CD4-positive, alpha-beta T cell treated with Interleukin-1 beta for 1 hour (primary cell): ENCODE results near the gene PLA2G6.
"Not testable (repeated sequence)": the region's sequence is repeated elsewhere in the genome, so short reads cannot be mapped to it uniquely, and the experiment has no call there.

ENCODE experiments used
- DNase-seq, 2 donors: peaks; one replicate each; pipeline ENCODE4 v3.0.0-alpha.2; 2020 to 2022

Gene PLA2G6

DNA sequence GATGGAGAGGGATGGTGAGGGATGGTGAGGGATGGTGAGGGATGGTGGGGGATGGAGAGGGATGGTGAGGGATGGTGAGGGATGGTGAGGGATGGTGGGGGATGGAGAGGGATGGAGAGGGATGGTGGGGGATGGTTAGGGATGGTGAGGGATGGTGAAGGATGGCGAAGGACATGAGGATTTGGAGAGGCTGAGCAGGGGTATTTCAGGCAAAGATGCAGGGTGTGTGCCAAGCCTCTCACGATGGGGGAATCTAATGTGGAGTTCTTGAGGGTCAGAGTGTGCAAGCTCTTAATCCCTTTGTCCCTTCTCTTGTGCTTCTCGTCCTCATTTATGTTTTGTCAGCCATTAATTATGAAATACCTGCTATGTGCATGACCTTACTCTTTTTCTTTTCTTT, 7.5 kb upstream of the PLA2G6 start:
- no peak for DNase-seq

DNA sequence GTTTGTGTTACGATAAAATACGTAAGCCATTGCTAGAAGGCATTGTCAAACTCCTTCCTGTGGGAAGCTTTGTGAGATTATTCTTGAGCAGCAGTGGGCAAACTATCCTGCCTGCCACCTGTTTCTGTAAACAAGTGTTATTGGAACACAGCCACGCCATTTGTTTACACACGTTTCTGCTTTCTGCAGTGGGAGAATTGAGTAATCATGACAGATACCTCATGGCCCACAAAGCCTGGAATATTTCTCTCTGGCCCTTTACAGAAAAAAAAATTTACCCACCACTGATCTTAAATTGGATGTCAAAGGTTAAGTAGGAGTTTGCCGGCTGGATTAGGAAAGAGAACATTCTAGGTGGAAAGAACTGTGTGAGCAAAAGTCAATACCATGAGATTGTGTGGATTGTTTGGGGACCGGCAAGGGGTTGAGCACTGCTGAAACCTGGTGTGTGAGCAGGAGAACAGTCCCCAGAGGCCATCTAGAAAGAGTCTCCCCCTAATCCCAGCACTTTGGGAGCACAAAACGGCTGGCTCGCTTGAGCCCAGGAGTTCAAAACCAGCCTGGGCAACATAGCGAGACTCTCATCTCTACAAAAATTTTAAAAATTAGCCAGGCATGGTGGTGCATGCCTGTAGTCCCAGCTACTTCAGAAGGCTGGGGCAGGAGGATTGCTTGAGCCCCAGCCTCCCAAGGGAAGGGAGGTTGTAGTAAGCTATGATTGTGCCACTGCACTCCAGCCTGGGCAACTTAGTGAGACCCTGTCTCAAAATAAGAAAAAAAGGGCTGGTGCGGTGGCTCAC, 6.0 kb upstream of the PLA2G6 start:
- DNase-seq: no peak

DNA sequence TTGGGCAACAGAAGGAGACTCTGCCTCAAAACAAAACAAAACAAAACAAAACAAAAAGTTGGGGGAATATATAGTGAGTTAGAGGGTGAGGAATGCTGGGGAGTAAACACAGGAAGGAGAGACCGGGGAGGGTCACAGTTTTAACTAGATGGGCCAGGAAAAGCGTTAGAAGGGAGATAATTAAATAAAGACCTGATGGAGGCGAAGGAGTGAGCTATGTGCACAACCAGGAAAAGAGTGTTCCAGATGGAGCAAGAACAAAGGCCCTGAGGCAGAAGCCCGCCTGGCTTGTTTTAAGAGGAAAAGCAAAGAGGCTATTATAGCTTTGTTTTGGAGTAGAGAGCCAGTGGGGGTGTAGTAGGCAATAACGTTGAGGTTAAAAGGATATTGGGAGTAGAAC, 4.8 kb upstream of the PLA2G6 start:
- DNase-seq: no peak

DNA sequence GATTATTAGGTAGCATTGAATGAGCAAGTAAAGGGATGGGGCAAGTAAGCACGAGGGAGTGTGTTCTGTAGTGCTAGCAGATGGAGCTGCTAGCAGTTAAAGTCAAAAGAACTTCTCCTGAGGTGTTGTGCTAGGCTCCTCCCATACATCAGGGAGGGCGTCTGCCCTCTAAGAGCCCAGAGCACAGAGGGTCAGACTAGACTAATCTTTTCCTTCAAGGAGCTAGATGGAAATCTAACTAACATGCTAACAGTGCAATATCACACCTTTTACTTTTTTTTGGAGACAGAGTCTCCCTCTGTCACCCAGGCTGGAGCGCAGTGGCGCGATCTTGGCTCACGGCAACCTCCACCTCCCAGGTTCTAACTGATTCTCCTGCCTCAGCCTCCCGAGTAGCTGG, 3.2 kb upstream of the PLA2G6 start:
- no peak for DNase-seq

DNA sequence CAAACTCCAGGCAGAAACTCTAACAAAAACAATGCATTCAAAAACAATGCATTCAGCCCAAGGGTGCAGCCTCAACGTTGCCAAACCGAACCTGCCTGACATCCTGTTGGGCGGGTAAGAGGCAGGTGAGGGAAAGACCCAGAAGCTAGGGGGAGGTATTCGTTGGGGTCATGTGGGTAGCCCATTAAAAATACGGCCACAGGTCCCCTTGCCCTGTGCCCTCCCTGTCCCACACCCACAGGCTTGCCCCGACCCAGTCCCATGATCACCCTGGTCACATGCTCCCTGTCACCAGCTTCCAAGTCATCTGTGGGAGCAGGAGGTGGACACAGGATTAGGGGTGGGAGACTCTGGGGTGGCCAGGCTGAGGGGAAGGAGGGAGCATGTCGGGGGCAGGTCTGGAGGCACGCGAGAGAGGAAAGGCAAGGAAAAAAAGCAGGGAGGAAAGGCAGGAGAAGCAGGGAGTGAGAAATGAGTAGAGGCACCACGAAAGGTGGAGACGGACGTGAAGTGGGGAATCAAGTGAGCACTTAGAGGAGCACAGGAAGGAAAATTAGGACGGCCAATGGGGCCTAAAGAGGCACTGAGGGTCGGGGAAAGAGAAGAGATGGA, 683 bp downstream of the PLA2G6 start:
- DNase-seq: peak; percentile 56 to 65

DNA sequence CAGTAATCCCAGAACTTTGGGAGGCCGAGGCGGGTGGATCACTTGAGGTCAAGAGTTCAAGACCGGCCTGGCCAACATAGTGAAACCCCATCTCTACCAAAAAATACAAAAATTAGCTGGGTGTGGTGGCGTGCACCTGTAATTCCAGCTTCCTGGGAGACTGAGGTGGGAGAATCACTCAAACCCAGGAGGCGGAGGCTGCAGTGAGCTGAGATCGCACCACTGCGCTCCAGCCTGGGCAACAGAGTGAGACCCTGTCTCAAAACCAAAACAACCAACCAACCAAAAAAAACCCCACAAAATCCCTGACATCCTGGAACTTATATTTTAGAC, 3.1 kb downstream of the PLA2G6 start:
- DNase-seq: not testable (repeated sequence)

DNA sequence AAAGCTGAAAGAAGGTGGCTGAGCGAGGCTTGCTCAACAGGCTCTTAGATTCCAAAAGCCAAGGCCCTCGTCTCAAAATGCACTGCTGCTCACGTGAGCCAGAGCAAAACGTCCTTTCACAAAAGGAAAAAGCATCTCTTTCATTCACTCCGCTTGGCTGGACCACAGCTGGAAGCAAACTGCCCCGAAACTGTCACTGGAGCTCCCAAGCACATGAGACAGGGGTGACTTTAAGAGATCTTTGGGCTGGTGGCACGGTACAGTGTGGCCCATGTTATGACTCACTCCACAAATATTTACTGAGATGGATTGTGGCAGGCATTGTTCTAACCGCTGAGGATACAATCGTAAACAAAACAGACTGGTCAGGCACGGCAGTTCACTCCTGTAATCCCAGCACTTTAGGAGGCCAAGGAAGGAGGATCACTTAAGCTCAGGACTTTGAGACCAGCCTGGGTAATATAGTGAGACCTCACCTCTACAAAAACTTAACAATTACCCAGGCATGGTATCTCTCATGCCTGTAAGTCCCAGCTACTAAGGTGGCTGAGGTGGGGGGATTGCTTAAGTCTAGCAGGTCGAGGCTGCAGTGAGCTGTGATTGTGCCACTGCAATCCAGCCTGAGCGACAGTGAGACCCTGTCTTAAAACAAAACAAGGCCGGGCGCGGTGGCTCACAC, 3.6 kb downstream of the PLA2G6 start:
- no peak for DNase-seq

DNA sequence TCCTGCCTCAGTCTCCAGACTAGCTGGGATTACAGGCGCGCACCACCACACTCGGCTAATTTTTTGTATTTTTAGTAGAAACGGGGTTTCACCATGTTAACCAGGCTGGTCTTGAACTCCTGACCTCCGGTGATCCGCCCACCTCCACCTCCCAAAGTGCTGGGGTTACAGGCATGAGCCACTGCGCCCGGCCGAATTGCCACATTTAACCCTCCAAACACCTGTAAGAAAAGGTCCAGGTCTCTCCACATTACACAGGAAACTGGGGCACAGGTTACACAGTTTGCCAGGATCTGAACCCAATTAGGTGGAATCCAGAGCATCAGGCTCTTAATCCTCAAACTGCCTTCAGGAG, 4.1 kb downstream of the PLA2G6 start:
- DNase-seq: not testable (repeated sequence)

DNA sequence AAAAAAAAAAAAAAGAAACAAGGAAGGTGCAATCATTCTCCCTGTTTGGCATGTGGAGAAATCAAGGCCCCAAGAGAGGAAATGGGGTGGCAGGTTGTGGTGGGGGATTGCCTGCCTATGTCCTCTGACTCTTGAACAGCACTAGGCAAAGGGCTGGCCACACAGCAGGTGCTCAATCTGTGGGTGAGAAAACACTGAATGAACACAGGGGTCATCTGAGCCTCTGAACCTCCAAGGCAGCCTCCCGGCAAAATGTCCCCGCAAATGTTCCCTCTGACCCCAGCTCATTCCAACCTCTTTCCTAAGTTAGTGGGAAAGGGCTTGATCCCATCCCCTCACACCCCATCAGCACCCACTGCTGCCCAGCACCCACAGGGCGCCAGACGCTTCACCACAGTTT, 4.6 kb downstream of the PLA2G6 start:
- peak; percentile 17 to 28 for DNase-seq

DNA sequence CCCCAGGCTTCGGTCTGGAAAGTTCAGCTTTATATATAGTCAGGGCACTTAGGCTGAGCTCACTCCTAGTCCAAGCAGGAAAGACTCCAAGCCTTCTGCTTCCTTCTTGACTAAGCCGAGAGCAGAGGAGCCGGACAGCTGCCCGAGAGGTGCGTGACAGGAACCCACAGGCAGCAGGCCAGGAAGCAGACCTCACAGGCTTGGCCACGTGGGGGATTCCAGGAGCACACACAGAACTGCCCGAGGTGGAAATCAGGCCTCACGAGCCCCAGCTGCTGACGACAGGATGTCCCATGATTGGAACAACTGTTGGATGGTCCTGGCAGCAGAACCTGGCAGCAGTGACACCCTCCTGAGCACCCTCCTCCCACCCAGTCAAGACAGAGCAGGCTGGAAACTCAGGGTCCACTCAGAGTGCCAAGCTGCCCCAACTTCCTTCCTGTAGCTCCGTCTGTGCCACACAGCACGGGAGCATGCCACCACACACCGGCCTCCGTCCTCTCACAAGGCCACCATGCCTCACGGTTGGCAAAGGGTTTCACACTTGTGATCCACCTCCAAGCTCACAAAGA, 5.4 kb downstream of the PLA2G6 start:
- peak; percentile 61 to 81 for DNase-seq

DNA sequence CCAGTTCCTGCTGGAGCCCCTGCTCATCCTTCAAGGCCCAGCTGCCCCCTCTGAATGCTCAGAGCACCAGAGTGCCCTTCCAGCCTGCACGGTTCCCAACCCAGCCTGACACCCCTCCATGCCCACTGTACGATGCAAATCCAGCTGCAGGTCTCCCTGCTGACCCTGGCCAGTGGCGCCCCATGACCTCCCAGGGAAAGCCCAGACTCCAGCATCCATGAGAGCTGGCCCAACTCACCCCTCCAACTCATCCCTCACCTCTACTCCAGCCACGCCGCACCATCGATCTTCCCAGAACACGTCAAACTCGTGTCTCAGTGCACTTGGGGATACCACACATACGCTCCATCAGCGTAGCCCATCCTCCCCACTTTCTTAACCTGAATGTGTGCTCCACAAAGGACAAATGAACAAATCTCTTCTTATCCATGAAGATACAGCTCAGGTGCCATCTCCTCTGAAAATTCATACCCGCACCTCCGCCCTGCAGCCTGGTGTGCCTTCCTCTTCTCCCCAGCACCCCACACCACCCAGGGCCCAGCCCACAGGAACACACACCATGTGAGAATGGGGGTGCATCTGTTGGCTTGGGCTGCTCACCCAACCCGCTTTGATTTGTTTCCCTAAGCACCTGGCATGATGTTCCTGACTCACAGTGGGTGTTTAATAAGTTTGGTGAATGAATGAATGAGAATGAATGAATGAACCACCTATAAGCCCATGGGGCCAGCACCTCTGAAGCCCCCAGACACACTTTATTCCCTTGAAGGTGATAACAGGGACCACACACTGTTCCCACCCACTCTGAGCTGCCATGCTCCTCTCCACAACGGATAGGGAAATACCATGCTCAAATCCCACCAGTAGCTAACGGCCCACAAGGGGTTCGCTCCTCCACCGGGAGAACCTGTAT, 6.2 kb downstream of the PLA2G6 start:
- no peak for DNase-seq

DNA sequence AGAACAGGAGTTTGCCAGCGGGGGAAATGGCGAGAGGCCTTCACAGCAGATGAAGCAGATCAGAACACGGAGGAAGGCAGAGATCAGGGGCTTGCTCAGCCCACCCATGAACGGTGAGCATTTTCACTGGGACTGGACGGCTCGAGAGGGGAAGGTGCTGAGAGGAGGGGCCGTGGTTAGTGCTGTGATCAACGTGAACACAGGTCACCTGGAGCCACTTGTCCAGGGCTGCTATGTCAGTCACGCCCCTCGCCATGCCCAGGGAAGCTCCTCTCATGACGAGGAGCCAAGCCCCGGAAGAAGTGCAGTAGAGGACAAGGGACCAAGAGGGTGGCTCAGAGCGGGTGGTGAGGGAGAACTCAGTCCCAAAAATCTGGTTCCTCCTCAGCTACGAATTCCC, 7.0 kb downstream of the PLA2G6 start:
- no peak for DNase-seq

DNA sequence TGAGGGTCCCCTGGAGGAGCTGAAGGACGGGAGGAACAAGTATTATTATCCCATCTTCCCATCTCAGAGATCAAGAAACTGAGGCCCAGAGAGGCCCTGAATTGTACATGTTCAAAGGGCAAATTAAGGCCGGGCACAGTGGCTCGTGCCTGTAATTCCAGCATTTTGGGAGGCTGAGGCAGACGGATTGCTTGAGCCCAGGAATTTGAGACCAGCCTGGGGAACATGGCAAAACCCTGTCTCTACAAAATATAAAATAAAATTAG, 8.1 kb downstream of the PLA2G6 start:
- no peak for DNase-seq

DNA sequence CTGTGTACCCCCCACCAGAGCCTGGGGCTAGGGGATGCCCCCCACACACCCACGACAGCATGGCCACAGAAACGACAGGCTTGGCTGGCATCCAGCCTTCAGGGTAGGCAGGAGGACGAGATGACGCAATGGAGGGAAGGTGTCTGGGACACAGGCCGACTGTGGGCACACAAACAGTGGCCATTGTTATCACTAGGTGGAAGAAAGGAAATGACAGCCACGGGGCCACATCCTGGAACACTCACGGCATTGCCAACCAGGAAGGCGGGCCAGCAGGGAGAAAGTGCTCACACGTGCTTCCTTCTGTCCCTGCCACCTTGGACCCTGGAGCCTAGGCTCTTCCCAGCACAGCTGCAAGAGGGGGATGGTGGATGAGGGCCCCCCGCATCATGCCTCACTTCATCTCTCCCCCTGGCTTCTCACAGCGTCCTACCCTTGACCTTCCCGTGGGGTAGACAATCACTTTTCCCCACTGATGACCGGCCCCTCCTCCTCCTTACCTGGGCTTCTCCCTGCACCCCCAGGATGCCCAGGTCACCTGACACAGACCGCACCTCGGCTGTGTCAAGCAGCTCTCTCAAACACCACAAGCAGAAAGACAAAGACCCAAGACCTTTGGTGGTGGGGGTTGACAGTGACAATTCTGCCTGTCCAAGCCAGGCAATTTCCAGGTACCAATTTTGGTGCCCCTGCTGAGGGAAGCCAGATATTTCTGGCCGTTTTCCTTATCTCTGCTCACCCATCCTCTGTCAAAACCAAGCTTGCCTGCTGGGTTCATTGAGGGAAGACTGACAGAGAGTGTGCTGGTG, 8.6 kb downstream of the PLA2G6 start:
- DNase-seq: peak; percentile 63 to 76

DNA sequence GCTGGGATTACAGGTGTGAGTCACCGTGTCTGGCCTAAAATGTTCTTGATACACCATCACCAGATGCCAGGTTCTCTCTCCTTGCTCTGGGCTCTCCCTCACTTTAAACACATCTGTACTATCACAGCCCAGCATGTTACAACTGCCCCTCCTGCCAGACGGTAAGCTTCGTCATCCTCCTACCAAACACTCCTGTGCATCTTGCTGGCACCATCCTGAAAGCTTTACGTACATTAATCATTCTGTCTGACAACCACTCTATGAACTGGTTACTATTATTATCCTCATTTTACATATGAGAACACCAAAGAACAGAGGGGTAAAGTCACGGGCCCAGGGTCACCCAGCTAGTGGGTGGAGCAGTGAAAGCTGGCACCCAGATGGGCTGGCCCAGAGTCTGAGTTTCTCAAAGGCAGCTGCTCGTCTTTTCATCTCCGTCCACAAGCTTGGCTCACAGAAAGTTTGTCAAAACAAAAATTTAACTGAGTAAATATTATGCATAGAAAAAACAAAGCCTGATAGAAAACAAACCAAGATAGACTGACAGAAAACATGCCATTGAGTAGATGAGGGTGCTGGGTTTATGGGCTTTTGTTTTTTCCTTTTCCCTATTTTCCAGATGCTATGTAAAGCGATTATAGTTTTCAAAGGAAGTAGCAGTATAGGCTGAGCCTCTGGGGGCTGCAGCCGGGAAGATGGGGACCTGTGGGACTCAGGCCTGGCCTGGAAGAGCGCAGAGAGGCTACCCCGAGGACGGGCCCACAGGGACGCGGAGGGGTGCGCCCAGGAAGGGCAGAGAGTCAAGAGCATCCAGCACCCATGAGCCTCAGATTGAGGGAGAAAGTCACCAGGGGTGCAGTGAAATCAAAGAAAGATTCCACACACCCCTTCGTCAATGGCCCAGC, 9.5 kb downstream of the PLA2G6 start:
- DNase-seq: no peak

DNA sequence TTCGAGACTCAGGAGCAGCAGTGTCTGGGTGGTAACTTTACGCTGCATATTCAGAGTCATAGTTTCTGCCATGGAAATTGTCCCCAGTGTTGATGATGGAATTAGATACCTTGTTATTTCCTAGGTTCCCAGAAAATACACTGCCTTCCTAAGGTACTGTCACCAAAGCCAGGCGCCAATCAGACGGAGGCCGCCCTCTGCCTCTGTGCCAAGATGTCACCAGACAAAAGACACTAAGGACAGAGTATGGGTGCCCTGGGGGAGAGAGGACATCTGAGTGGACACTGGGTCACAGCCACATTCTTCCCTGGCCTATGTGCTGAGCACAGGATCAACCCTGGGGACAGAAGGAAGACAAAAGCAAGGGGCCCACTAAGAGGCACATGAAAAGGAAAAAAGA, 11.2 kb downstream of the PLA2G6 start:
- no peak for DNase-seq

DNA sequence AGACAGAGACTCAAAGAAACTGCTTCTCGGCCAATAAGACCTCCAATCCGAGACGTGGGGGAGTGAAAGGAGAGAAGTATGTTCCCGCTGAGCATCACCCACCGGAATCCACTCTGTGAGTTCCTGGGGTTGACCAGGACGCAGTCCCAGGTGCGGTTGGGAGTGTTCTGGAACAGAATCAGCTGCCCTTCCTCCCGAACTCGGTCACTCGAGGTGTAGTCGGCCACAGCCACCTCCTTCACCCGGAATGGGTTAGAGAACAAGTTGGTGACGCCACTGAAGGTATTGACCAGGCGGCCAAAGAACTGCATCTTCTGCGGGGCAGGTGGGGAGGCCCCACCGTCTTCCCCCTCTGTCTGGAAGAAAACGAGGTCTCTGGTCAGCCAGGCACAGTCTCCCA, 12.5 kb downstream of the PLA2G6 start:
- DNase-seq: no peak

DNA sequence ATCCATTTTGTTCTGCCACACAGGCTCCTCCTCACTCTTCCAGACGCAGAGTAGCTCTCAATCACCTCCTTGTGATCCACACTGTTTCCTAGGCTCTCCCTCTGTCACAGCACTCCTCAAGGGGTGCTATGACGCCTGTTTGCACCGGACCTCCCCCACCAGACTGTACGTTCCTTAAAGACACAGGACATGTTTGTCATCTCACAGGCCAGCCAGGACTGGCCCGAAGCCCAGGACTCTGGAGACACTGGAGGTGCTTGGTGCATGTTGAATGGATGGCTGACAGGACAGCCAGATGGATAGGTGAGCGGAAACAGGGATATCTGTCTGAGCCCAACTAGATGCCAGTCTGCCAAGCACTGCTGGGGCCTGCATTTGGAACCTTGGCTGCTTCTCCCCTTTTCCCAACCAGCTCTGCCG, 13.6 kb downstream of the PLA2G6 start:
- no peak for DNase-seq

DNA sequence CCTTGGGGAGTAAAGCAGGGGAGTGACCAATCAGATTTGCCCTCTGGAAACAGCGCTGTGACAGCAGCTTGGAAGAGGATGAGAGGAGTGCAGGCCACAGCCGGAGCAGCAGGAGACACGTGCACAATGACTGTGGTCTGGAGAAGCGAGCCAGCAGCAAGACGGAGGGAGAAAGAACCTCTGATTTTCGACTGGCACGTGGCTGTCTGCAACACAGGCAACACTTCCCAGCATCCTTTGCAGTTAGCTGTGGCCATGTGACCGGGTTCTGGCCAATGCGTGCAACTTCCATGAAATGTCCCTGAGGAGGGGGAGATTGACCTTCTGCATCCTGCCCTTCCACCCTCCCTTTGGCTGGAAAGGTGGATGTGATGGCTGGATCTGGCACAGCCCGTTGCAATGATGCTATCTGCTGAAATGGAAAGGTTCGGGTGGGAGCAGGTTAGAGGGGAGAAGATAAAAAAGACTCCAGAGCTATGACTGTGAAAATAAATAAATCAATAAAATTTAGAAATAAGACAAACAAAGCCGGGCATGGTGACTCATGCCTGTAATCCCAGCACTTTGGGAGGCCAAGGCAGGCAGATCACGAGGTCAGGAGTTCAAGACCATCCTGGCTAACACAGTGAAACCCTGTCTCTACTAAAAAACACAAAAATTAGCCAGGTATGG, 15.6 kb downstream of the PLA2G6 start:
- no peak for DNase-seq

DNA sequence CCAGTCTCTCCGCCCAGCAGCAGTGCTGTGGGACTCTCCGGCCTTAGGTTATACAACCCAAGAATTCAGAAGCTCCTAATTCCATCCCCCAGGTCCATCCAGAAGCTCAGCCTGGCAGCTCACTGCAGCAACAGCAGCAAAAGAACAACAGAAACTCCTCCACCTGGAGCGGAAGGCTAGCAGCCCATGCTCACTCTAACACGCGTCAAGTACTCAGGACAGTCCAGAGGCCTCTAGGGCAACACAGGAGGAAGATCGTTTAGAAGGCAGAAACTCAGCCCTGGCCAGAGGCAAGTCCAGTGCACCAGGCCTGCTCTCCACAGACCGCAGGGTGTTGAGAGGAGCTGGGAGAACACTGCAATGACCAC, 17.1 kb downstream of the PLA2G6 start:
- DNase-seq: no peak
